ENCODE results near the gene SH3BP5L. TPM values are rescaled to one million over a fixed set of nuclear protein-coding genes. Genes with fewer than 3 reads are reported as not detected.
A peak's percentile ranks its signal among the peaks of the same experiment; 100 is the strongest.

The SH3BP5L gene
- total and polyA plus RNA-seq, 2 of the 8 experiments (the other 6 are each of a cell fraction or from before 2014, with no cell fraction given), result 20.2 to 28.4 TPM

DNA sequence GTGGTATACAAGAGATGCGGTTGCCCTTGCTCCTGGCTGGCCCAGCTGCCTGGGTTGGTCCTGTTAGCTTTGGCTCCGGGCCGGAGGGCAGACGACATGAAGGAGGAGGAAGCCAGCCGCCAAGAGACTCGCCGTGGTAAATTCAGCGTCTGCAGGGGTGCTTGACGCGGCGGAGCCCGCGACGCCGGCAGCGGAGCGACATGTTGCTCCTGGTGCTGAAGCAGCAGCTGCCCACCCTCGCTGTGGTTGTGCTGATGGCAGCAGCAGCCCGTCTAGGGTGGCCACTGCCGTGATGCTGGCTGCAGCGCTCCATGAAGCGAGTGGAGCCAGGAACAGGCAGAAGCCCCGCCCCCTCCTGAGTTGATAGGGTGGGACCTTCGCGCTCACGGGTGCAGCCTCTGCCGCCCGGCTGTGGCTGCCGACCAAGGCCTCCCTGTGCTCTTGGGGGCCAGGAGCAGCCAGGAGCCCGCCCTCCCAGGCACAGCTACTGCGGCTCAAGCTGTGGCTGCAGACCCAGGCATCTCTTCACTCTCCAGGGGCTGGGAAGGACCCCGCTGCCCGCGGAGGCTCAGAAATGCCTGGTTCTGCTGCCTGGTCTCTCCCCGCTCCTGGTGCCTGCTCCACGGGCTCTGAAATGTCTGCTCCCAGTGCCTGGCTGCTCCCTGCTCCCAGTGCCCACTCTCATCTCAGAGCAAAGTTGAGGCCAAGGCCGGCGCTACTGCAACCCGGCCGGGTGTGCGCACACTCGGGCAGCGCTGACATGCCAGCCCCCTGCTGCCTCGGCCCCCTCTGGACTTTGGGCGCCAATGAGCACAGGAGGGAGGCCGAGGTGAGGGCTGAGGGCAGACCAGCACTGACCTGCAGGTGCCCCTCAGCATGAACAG lies 37.5 kb upstream of the SH3BP5L start (continued):
- TF ChIP-seq TAF1 (IDR thresholded peaks at IDR 0.05; ENCODE audit: low read depth, low read length) (peak; percentile 63; the same call in 1 of the 2 replicates), CBX5 (IDR thresholded peaks at IDR 0.05; ENCODE audit: low read depth, low read length) (no peak), BRCA1 (IDR thresholded peaks at IDR 0.05; ENCODE audit: low read depth, low read length) (no peak)

Measured in H1 (cell line).